Measurements from ENCODE around the gene KCNJ9.

DNA sequence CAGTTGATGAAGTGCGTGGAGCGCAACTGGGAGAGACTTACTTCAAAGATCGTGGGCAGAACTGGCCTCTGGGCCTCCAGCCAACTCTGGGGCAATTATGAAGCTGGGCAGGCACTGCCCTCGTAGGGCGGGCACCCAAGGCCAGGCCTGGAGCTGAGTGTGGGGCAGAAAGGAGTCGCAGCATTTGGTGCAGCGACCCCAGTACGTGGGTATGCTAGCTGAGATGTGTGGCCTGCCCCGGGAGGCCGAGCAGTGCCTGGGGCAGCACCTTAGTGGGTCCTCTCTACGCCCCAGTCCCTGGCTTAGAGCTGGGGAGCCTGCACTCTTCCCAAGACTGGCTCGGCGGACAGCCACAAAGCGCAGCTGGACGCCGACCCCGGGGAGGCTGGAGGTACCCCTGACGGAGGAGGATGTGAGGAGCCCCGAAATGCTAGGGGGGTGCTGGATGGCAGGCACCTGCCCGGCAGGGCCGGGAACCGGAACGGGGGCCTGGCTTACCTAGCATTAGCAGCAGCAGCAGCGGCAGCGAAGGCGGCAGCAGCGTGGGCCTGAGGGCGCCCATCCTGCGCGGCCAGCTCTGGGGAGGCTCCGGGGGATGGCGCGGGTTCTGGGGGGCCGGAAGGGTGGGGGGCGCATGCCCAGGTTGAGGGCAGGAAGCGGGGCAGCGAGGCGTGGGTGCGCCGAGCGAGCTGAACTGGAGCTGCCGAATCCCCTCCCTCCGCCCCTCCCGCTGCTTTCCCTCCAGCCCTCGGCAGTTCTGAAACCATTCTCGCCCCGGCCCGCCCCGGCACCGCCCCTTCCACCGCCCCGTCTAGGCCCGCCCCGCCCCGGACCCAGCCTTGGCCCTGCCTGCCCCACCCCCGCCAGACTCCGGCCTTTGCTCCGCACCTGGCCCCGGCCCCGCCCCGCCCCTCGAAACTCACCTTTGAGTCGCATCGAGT lies 16.8 kb downstream of the KCNJ9 start, which contains the start of gene IGSF8:
- peak; percentile 47 for TF ChIP-seq POLR2A (IDR thresholded peaks at IDR 0.05)
- TF ChIP-seq, protein P1, sequence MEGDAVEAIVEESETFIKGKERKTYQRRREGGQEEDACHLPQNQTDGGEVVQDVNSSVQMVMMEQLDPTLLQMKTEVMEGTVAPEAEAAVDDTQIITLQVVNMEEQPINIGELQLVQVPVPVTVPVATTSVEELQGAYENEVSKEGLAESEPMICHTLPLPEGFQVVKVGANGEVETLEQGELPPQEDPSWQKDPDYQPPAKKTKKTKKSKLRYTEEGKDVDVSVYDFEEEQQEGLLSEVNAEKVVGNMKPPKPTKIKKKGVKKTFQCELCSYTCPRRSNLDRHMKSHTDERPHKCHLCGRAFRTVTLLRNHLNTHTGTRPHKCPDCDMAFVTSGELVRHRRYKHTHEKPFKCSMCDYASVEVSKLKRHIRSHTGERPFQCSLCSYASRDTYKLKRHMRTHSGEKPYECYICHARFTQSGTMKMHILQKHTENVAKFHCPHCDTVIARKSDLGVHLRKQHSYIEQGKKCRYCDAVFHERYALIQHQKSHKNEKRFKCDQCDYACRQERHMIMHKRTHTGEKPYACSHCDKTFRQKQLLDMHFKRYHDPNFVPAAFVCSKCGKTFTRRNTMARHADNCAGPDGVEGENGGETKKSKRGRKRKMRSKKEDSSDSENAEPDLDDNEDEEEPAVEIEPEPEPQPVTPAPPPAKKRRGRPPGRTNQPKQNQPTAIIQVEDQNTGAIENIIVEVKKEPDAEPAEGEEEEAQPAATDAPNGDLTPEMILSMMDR (IDR thresholded peaks at IDR 0.05), result no peak

All from right lobe of liver (tissue), 4 donors.